WTC11 (cell line): Measurements from ENCODE around the gene PSMA3.

Experiments used
- E2F5 ChIP-seq: sonication (generic); formaldehyde crosslinking; IDR thresholded peaks from 2 replicates; pipeline ENCODE4 v1.8.1; 2022; ENCODE audit warnings: mild to moderate bottlenecking, moderate library complexity, missing genetic modification reagents
- ELF4 ChIP-seq: sonication (generic); formaldehyde crosslinking; IDR thresholded peaks from 2 replicates; pipeline ENCODE4 v1.8.1; 2022; ENCODE audit warnings: low read depth, mild to moderate bottlenecking, moderate library complexity, missing genetic modification reagents
- TF ChIP-seq, protein P1 (sequence below): fragments of 200-600 bp; IDR thresholded peaks from 2 replicates; pipeline ENCODE4 v1.8.0; 2022; ENCODE audit warnings: antibody characterized with exemption

DNA sequence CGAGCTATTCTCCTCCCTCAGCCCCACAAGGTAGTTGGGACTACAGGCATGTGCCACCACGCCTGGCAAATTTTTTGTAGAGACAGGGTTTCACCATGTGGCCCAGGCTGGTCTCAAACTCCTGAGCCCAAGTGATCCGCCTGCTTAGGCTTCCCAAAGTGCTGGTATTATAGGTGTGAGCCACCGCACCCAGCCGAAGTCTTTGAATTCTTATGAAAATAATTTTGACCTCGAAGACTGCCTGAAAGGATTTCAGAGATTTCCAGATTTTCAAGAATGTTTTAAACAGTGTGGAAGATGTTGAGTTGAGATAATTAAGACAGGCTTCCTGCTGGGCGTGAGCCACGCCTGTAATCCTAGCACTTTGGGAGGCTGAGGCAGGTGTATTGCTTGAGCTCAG lies 5.0 kb downstream of the PSMA3 start:
- TF ChIP-seq E2F5 (CRISPR knock-in tag) (no peak), ELF4 (CRISPR knock-in tag) (no peak)
- TF ChIP-seq, protein P1, sequence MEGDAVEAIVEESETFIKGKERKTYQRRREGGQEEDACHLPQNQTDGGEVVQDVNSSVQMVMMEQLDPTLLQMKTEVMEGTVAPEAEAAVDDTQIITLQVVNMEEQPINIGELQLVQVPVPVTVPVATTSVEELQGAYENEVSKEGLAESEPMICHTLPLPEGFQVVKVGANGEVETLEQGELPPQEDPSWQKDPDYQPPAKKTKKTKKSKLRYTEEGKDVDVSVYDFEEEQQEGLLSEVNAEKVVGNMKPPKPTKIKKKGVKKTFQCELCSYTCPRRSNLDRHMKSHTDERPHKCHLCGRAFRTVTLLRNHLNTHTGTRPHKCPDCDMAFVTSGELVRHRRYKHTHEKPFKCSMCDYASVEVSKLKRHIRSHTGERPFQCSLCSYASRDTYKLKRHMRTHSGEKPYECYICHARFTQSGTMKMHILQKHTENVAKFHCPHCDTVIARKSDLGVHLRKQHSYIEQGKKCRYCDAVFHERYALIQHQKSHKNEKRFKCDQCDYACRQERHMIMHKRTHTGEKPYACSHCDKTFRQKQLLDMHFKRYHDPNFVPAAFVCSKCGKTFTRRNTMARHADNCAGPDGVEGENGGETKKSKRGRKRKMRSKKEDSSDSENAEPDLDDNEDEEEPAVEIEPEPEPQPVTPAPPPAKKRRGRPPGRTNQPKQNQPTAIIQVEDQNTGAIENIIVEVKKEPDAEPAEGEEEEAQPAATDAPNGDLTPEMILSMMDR, result no peak
